HFFc6 (cell line): ENCODE data around the gene CLTCL1. TPM values are rescaled to one million over a fixed set of nuclear protein-coding genes. Genes with fewer than 3 reads are reported as not detected.
"Not testable (repeated sequence)": the region's sequence is repeated elsewhere in the genome, so short reads cannot be mapped to it uniquely, and the experiment has no call there.

Source experiments
- DNase-seq: peaks from one replicate; pipeline ENCODE4 v3.0.0-alpha.2; 2018
- H3K27ac Mint-ChIP-seq: 2 replicates; pipeline ENCODE4 v1.8.0; 2020; ENCODE audit warnings: mild to moderate bottlenecking, mixed read lengths
- H3K27me3 Mint-ChIP-seq: 2 replicates; pipeline ENCODE4 v1.8.0; 2021; ENCODE audit warnings: mild to moderate bottlenecking, moderate library complexity, mixed read lengths; ENCODE audit not compliant: insufficient read depth
- H3K36me3 Mint-ChIP-seq: 2 replicates; pipeline ENCODE4 v1.8.0; 2021; ENCODE audit warnings: low read depth, mixed read lengths
- H3K4me1 Mint-ChIP-seq: 2 replicates; pipeline ENCODE4 v1.8.0; 2020; ENCODE audit warnings: low read depth, mixed read lengths
- H3K4me3 Mint-ChIP-seq: 2 replicates; pipeline ENCODE4 v1.8.0; 2020; ENCODE audit warnings: mild to moderate bottlenecking, moderate library complexity, mixed read lengths
- H3K9me3 Mint-ChIP-seq: 2 replicates; pipeline ENCODE4 v1.8.0; 2020; ENCODE audit warnings: mild to moderate bottlenecking, mixed read lengths
- total RNA-seq, 6 experiments: library from RNA; stranded (reverse); fragmentation: NEBNext Ultra II Directional; extraction: Animal tissue kit (Norgen Biotek cat#: 25700); gene quantifications; 2 replicates in 1 of 6; 3 replicates in 5 of 6; pipeline ENCODE4 v1.2.3, GENCODE V29; 2021
- TF ChIP-seq, protein P1 (sequence below): fragments of 200-600 bp; sonication (generic); IDR thresholded peaks from 2 replicates; pipeline ENCODE4 v1.5.0; 2021; ENCODE audit warnings: antibody characterized with exemption, mild to moderate bottlenecking

CLTCL1 gene
- total RNA-seq, 6 experiments from 2014 or later: 6.3 to 9.0 (median 7.3) TPM

DNA sequence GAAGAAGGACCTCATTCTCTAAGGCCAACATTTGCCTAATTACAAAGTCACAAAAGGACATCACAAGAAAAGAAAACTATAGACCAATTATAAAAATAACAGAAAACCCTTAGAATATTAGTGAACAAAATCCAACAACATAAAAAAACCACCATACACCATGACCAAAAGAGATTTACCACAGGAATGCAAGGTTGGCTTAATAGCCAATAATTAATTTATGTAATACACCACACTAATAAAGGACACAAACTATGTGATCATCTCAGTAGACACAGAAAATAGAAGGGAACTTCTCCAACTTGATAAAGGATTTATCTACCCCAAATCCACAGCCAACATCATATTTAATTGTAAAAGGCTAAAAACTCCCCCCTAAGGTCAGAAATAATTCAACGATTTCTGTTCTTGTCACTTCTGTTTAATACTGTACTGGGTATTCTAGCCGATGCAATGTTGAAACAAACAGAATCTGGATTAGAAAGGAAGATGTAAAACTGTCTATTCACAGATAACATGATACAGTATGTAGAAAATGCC lies 24.9 kb downstream of the CLTCL1 start:
- Mint-ChIP-seq H3K27me3 (no peaks in the 10 kb centered on the region; the same call in 1 of the 2 replicates), H3K9me3 (peaks cover 18% of the 10 kb centered on the region), H3K4me3 (no peak overlapping the region), H3K4me1 (peaks cover 6% of the 10 kb centered on the region), H3K27ac (no peak overlapping the region), H3K36me3 (peaks cover 29% of the 10 kb centered on the region)
- TF ChIP-seq, protein P1, sequence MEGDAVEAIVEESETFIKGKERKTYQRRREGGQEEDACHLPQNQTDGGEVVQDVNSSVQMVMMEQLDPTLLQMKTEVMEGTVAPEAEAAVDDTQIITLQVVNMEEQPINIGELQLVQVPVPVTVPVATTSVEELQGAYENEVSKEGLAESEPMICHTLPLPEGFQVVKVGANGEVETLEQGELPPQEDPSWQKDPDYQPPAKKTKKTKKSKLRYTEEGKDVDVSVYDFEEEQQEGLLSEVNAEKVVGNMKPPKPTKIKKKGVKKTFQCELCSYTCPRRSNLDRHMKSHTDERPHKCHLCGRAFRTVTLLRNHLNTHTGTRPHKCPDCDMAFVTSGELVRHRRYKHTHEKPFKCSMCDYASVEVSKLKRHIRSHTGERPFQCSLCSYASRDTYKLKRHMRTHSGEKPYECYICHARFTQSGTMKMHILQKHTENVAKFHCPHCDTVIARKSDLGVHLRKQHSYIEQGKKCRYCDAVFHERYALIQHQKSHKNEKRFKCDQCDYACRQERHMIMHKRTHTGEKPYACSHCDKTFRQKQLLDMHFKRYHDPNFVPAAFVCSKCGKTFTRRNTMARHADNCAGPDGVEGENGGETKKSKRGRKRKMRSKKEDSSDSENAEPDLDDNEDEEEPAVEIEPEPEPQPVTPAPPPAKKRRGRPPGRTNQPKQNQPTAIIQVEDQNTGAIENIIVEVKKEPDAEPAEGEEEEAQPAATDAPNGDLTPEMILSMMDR: no peak
- no peak for DNase-seq

DNA sequence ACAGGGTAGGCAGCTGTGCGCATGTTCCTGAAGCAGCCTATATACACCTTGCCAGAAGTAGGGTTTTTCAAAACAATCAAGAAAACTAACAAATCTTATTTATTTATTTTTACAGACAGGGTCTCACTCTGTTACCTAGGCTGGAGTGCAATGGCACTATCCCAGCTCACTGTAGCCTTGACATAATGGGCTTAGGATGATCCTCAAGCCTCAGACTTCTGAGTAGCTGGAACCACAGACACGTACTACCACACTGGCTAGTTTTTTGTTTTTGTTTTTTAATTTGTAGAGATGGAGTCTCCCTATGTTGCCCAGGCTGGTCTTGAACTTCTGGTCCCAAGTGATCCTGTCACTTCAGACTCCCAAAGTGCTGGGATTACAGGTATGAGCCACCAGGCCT lies 25.7 kb downstream of the CLTCL1 start:
- H3K27ac Mint-ChIP-seq: no peak overlapping the region
- H3K4me3 Mint-ChIP-seq: no peak overlapping the region
- DNase-seq: no peak
- peaks cover 18% of the 10 kb centered on the region for H3K9me3 Mint-ChIP-seq
- TF ChIP-seq, protein P1: no peak
- no peaks in the 10 kb centered on the region; the same call in 1 of the 2 replicates for H3K27me3 Mint-ChIP-seq
- no peaks in the 10 kb centered on the region for H3K4me1 Mint-ChIP-seq
- H3K36me3 Mint-ChIP-seq: peaks cover 36% of the 10 kb centered on the region

DNA sequence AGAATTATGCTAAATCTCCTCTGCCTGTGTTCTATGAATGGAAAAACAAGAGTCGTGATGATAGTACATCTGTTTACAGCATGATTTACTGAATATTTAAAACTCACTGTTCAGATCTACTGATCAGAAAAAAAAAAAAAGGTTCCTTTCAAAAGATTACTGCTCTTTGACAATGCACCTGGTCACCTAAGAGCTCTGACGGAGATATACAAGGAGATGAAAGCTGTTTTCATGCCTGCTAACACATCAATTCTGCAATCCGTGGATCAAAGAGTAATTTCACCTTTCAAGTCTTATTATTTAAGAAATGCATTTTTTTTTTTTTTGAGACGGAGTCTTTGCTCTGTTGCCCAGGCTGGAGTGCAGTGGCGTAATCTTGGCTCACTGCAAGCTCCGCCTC lies 30.7 kb downstream of the CLTCL1 start:
- no peaks in the 10 kb centered on the region; the same call in none of the 2 replicates for H3K27me3 Mint-ChIP-seq
- TF ChIP-seq, protein P1: no peak
- H3K4me3 Mint-ChIP-seq: no peak overlapping the region
- H3K9me3 Mint-ChIP-seq: peaks cover 1% of the 10 kb centered on the region
- no peak overlapping the region for H3K27ac Mint-ChIP-seq
- DNase-seq: no peak
- H3K36me3 Mint-ChIP-seq: peaks cover 25% of the 10 kb centered on the region
- peaks cover 13% of the 10 kb centered on the region for H3K4me1 Mint-ChIP-seq

DNA sequence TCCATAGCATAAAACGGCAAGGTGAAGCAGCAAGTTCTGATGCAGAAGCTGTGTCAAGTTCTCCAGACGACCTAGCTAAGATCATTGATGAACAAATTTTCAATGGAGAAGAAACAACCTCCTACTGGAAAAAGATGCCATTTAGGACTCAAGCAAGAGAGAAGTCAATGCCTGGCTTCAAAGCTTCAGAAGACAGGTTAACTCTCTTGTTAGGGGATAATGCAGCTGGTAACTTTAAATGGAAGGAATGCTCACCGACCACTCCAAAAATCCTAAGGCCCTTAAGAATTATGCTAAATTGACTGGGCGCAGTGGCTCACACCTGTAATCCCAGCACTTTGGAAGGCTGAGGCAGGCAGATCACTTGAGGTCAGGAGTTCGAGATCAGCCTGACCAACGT lies 31.3 kb downstream of the CLTCL1 start:
- H3K4me1 Mint-ChIP-seq: peaks cover 13% of the 10 kb centered on the region
- no peaks in the 10 kb centered on the region for H3K9me3 Mint-ChIP-seq
- peaks cover 23% of the 10 kb centered on the region for H3K36me3 Mint-ChIP-seq
- no peak for DNase-seq
- no peaks in the 10 kb centered on the region; the same call in none of the 2 replicates for H3K27me3 Mint-ChIP-seq
- TF ChIP-seq, protein P1: no peak
- peak overlapping the region; percentile 89 for H3K27ac Mint-ChIP-seq
- H3K4me3 Mint-ChIP-seq: peak overlapping the region; percentile 86; the same call in 1 of the 2 replicates

DNA sequence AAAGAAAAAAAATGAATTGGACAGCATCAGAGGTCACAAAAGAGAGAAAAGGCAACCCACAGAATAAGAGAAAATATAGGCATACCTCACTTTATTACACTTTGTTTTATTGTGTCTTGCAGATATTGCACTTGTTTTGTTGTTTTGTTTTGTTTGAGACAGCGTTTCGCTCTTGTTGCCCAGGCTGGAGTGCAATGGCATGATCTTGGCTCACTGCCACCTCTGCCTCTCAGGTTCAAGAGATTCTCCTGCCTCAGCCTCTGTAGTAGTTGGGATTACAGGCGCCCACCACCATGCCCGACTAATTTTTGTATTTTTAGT lies 32.6 kb downstream of the CLTCL1 start:
- peaks cover 13% of the 10 kb centered on the region for H3K4me1 Mint-ChIP-seq
- DNase-seq, H3K27ac Mint-ChIP-seq, H3K4me3 Mint-ChIP-seq, H3K9me3 Mint-ChIP-seq, H3K27me3 Mint-ChIP-seq: not testable (repeated sequence)
- peaks cover 23% of the 10 kb centered on the region for H3K36me3 Mint-ChIP-seq

DNA sequence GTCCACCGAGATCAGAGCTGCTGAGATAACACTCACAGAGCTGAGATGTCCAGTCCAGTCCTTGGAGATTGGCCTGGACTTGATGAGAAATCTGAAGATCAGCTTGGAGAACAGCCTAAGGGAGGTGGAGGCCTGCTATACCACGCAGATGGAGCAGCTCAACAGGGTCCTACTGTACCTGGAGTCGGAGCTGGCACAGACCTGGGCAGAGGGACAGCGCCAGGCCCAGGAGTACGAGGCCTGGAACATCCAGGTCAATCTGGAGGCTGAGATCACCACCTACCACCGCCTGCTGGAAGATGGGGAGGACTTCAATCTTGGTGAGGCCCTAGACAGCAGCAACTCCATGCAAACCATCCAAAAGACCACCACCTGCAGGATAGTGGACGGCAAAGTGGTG lies 33.1 kb downstream of the CLTCL1 start:
- H3K9me3 Mint-ChIP-seq: 0 out of 2 replicates have a peak, but pooled peaks cover 5% of the 10 kb centered on the region
- H3K36me3 Mint-ChIP-seq: peaks cover 23% of the 10 kb centered on the region
- TF ChIP-seq, protein P1: no peak
- no peaks in the 10 kb centered on the region; the same call in 1 of the 2 replicates for H3K27me3 Mint-ChIP-seq
- H3K27ac Mint-ChIP-seq: no peak overlapping the region
- H3K4me1 Mint-ChIP-seq: peaks cover 13% of the 10 kb centered on the region
- DNase-seq: no peak
- H3K4me3 Mint-ChIP-seq: no peak overlapping the region

DNA sequence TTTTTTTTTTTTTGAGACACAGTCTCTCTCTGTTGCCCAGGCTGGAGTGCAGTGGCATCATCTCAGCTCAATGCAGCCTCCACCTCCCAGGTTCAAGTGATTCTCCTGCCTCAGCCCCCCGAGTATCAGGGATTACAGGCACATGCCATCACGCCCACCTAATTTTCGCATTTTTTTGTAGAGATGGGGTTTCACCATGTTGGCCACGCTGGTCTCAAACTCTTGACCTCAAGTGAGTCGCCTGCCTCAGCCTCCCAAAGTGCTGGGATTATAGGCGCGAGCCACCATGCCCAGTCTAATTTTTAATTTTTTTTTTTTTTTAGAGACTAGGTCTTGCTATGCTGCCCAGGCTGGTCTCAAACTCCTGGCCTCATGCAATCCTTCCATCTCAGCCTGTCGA lies 35.2 kb downstream of the CLTCL1 start:
- Mint-ChIP-seq H3K36me3 (peaks cover 21% of the 10 kb centered on the region), H3K4me1 (peaks cover 13% of the 10 kb centered on the region)
- H3K9me3 Mint-ChIP-seq, H3K4me3 Mint-ChIP-seq, DNase-seq, H3K27ac Mint-ChIP-seq, H3K27me3 Mint-ChIP-seq: not testable (repeated sequence)
